ENCODE measurements around the gene ATG4A.

- TF ChIP-seq EZH2 (IDR thresholded peaks at IDR 0.05; ENCODE audit: borderline replicate concordance, low read length) (no peak), CTCF (conservative IDR thresholded peaks at IDR 0.05 in 1 of 2, IDR thresholded peaks at IDR 0.05 in 1 of 2; ENCODE audit: extremely low read depth in 1 of 2, insufficient read depth in 1 of 2, low read depth in 1 of 2, low read length in 2 of 2) (no peak)
Measured at GRCh38 chrX:108173874-108174273, 82.3 kb downstream of the ATG4A start.

Data from mammary epithelial cell (primary cell).